Neural progenitor cell (in vitro differentiated cells): ENCODE measurements around the gene PTH2.

Experiments
- EZH2 ChIP-seq: fragments of 200-600 bp; sonication (generic); IDR thresholded peaks from 2 replicates; pipeline ENCODE4 v1.6.1; 2017; ENCODE audit warnings: antibody characterized with exemption, mild to moderate bottlenecking, moderate library complexity
- EZH2phosphoT487 ChIP-seq: fragments of 200-600 bp; sonication (generic); IDR thresholded peaks from 2 replicates; pipeline ENCODE4 v1.6.1; 2017; ENCODE audit warnings: antibody characterized with exemption
- TF ChIP-seq, protein P1 (sequence below): fragments of 200-600 bp; sonication (generic); IDR thresholded peaks from 2 replicates; pipeline ENCODE4 v1.5.1; 2017; ENCODE audit warnings: antibody characterized with exemption, mild to moderate bottlenecking

GRCh38 chr19:49421878-49422202 is 1.4 kb downstream of the PTH2 start:
- TF ChIP-seq, protein P1, sequence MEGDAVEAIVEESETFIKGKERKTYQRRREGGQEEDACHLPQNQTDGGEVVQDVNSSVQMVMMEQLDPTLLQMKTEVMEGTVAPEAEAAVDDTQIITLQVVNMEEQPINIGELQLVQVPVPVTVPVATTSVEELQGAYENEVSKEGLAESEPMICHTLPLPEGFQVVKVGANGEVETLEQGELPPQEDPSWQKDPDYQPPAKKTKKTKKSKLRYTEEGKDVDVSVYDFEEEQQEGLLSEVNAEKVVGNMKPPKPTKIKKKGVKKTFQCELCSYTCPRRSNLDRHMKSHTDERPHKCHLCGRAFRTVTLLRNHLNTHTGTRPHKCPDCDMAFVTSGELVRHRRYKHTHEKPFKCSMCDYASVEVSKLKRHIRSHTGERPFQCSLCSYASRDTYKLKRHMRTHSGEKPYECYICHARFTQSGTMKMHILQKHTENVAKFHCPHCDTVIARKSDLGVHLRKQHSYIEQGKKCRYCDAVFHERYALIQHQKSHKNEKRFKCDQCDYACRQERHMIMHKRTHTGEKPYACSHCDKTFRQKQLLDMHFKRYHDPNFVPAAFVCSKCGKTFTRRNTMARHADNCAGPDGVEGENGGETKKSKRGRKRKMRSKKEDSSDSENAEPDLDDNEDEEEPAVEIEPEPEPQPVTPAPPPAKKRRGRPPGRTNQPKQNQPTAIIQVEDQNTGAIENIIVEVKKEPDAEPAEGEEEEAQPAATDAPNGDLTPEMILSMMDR, result no peak
- no peak for TF ChIP-seq EZH2
- no peak for TF ChIP-seq EZH2phosphoT487
